Natural killer cell (primary cell): ENCODE data around the gene LLCFC1. TPM values are rescaled to one million over a fixed set of nuclear protein-coding genes. Genes with fewer than 3 reads are reported as not detected.

ENCODE experiments used
- ATAC-seq, 3 donors: fragments of 150-1000 bp in 2 of 3; fragments of 200-7000 bp in 1 of 3; cut with Tn5 transposase; 1 replicate in 1 of 3; 2 replicates in 2 of 3; pipeline ENCODE4 v1.10.0; 2021; ENCODE audit warnings: mild to moderate bottlenecking in 2 of 3, moderate library complexity in 2 of 3
- DNase-seq, 2 donors: peaks; one replicate each; pipeline versions ENCODE4 v3.0.0 to v3.0.0-alpha.2; 2013 to 2021; ENCODE audit warnings: mixed read lengths in 1 of 2
- H3K27ac ChIP-seq: one replicate; pipeline ENCODE4 v1.5.1; 2013; ENCODE audit warnings: mild to moderate bottlenecking, low read length
- H3K27me3 ChIP-seq: one replicate; pipeline ENCODE4 v1.6.1; 2013; ENCODE audit warnings: low read length; ENCODE audit not compliant: control insufficient read depth, insufficient read depth
- H3K36me3 ChIP-seq: one replicate; pipeline ENCODE4 v1.6.1; 2013; ENCODE audit warnings: low read length; ENCODE audit not compliant: control insufficient read depth, insufficient read depth
- H3K4me1 ChIP-seq: one replicate; pipeline ENCODE4 v1.6.1; 2013; ENCODE audit warnings: low read length; ENCODE audit not compliant: control insufficient read depth, insufficient read depth
- H3K4me3 ChIP-seq: one replicate; pipeline ENCODE4 v1.5.1; 2013; ENCODE audit warnings: low read length
- H3K9me3 ChIP-seq: one replicate; pipeline ENCODE4 v1.6.1; 2013; ENCODE audit warnings: low read length; ENCODE audit not compliant: control insufficient read depth, insufficient read depth
- H3K27ac Mint-ChIP-seq, 2 donors: one replicate each; pipeline ENCODE4 v1.8.0; 2022; ENCODE audit warnings: mild to moderate bottlenecking in 2 of 2, mixed read lengths in 2 of 2, moderate library complexity in 1 of 2
- H3K27me3 Mint-ChIP-seq, 2 donors: one replicate each; pipeline ENCODE4 v1.8.0; 2022; ENCODE audit warnings: low read depth in 2 of 2, mixed read lengths in 2 of 2
- H3K36me3 Mint-ChIP-seq: one replicate; pipeline ENCODE4 v1.8.0; 2022; ENCODE audit warnings: mixed read lengths
- H3K4me1 Mint-ChIP-seq, 2 donors: one replicate each; pipeline ENCODE4 v1.8.0; 2022; ENCODE audit warnings: mixed read lengths in 2 of 2
- H3K4me3 Mint-ChIP-seq: one replicate; pipeline ENCODE4 v1.8.0; 2022; ENCODE audit warnings: mild to moderate bottlenecking, moderate library complexity, mixed read lengths
- H3K9me3 Mint-ChIP-seq, 2 donors: one replicate each; pipeline ENCODE4 v1.8.0; 2022; ENCODE audit warnings: mixed read lengths in 2 of 2
- WGBS: methylation state at CpG from one replicate; pipeline ENCODE4 v1.1.7; 2013; ENCODE audit warnings: missing lambda C conversion rate; ENCODE audit not compliant: insufficient coverage; 5-methylcytosine and 5-hydroxymethylcytosine counted together
- intact Hi-C: fragments of 100-400 bp; cut with micrococcal nuclease; formaldehyde crosslinking; loops from one replicate; pipeline ENCODE4 v1.14.2; 2022
- total RNA-seq, 4 donors: library from RNA; stranded (reverse); fragments of 120-200 nt in 1 of 4; gene quantifications; one replicate each; pipeline versions ENCODE4 v1.2.3 to v1.2.4, GENCODE V29; 2013 to 2022
- TF ChIP-seq, protein P1 (sequence below): fragments of 200-600 bp; IDR thresholded peaks from one replicate; pipeline ENCODE4 v1.8.0; 2022; ENCODE audit warnings: antibody characterized with exemption

Gene LLCFC1
- total RNA-seq, 3 donors from 2014 or later (not counting 1 experiment from before 2014, with no cell fraction given) = not detected

DNA sequence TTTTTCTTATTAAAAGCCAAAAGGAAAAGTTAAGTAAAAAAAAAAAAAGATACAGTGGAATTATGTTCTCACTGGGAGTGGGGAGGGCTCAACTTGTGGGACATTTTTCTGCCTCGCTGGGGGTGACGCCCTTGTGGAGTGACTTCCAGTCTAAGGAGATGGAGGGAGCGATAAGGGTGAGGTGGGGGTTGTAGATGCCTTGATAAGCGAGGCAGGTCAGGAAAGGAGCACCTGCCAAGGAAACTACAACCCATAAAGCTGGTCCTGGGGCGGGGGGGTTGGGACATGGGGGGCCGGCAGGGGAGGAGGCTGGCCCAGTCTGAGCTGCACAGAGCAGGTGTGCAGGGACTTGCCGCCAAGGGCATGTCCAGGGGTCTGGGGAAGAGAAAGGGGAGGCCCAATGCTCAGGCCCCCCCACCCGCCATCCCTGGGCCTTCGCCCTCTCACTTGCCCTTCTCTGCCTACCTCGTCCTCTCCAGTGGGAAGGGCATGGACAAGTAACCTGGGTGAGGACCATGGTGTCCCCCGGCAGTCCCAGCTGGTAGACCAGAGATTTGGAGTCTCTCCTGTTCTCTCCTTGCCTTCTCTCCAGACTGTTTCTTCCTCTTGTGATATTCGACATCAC, 3.2 kb upstream of the LLCFC1 start:
- H3K36me3 Mint-ChIP-seq = no peaks in the 10 kb centered on the region
- intact Hi-C loops = no loop called here
- ATAC-seq (no peak), DNase-seq (no peak)
- no peak overlapping the region for H3K27ac Mint-ChIP-seq
- H3K4me1 Mint-ChIP-seq = no peaks in the 10 kb centered on the region
- H3K27me3 ChIP-seq = no peaks in the 10 kb centered on the region
- TF ChIP-seq, protein P1, sequence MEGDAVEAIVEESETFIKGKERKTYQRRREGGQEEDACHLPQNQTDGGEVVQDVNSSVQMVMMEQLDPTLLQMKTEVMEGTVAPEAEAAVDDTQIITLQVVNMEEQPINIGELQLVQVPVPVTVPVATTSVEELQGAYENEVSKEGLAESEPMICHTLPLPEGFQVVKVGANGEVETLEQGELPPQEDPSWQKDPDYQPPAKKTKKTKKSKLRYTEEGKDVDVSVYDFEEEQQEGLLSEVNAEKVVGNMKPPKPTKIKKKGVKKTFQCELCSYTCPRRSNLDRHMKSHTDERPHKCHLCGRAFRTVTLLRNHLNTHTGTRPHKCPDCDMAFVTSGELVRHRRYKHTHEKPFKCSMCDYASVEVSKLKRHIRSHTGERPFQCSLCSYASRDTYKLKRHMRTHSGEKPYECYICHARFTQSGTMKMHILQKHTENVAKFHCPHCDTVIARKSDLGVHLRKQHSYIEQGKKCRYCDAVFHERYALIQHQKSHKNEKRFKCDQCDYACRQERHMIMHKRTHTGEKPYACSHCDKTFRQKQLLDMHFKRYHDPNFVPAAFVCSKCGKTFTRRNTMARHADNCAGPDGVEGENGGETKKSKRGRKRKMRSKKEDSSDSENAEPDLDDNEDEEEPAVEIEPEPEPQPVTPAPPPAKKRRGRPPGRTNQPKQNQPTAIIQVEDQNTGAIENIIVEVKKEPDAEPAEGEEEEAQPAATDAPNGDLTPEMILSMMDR = no peak
- no peak overlapping the region for H3K4me3 Mint-ChIP-seq
- no peak overlapping the region for H3K4me3 ChIP-seq
- 88% methylated on average over 12 of the region's 12 CpGs for WGBS
- H3K27ac ChIP-seq = no peak overlapping the region
- H3K36me3 ChIP-seq = no peaks in the 10 kb centered on the region
- no peaks in the 10 kb centered on the region for H3K9me3 Mint-ChIP-seq
- no peaks in the 10 kb centered on the region for H3K4me1 ChIP-seq
- H3K27me3 Mint-ChIP-seq = peaks cover 13% of the 10 kb centered on the region in 2 donors
- no peaks in the 10 kb centered on the region for H3K9me3 ChIP-seq

DNA sequence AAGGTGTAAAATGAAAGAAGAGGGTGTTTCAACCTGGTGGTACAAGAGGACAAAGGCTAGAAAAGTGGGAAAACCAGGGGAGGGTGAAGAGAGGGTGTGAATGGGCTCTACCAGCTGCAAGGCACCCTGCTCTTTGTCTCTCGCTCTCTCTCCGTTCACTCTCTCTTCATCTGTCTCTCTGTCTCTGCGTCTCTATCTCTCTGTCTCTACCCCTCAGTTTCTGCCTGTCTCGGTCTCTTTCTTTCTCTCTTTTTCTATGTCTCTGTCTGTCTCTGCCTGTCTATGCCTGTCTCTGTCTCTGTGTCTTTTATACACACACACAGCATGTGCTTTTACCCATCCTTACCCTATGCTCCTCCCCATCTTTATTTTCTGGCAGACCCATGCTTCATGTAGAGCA, 673 bp upstream of the LLCFC1 start:
- Mint-ChIP-seq H3K27ac (no peak overlapping the region), H3K27me3 (peaks cover 8 to 10% of the 10 kb centered on the region in 2 donors)
- ATAC-seq = no peak

DNA sequence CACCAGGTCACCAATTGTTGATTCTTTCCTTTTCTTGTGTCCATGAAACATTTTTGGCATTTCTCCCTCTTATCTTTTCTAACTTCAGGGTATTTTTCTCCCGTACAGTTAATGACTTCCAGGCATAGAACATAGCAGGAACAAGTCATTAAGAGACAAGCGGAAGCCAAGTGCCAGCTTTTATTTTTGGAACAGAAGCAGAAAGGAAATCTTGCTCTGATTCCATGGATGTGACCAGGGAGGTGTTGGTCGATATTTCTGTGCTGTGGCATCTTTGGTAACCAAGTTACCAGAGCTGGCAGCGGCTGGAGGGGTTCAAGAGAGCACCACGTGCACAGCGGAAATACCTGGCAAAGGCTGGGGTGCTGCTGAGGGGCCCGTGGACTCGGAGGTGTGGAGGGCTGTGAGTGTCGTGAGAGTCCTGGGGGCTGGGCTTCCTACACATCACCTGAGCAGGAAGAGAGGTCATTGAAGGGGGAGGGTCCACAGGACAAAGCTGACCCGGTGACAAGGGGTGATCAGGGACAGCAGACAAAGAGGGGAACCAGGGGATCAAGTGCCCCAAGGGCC, 1.8 kb downstream of the LLCFC1 start:
- TF ChIP-seq, protein P1 = no peak
- Mint-ChIP-seq H3K4me3 (no peak overlapping the region), H3K36me3 (no peaks in the 10 kb centered on the region), H3K9me3 (no peaks in the 10 kb centered on the region), H3K27ac (no peak overlapping the region), H3K27me3 (peaks cover 10 to 16% of the 10 kb centered on the region in 2 donors), H3K4me1 (no peaks in the 10 kb centered on the region)
- ATAC-seq (no peak), DNase-seq (no peak)
- 75% methylated on average over 10 of the region's 10 CpGs for WGBS
- Histone ChIP-seq H3K27ac (no peak overlapping the region), H3K36me3 (no peaks in the 10 kb centered on the region), H3K4me3 (no peak overlapping the region), H3K27me3 (no peaks in the 10 kb centered on the region), H3K9me3 (no peaks in the 10 kb centered on the region), H3K4me1 (no peaks in the 10 kb centered on the region)
- intact Hi-C loops = no loop called here

More for the DNA sequence above, 673 bp upstream of the LLCFC1 start:
- Histone ChIP-seq H3K27me3 (no peaks in the 10 kb centered on the region), H3K27ac (no peak overlapping the region), H3K9me3 (no peaks in the 10 kb centered on the region), H3K4me1 (no peaks in the 10 kb centered on the region), H3K36me3 (no peaks in the 10 kb centered on the region), H3K4me3 (no peak overlapping the region)
- Mint-ChIP-seq H3K36me3 (no peaks in the 10 kb centered on the region), H3K4me1 (no peaks in the 10 kb centered on the region), H3K4me3 (no peak overlapping the region), H3K9me3 (no peaks in the 10 kb centered on the region)
- TF ChIP-seq, protein P1 = no peak
- WGBS = 95% methylated on average over 4 of the region's 4 CpGs
- DNase-seq = no peak
- intact Hi-C loops = no loop called here

DNA sequence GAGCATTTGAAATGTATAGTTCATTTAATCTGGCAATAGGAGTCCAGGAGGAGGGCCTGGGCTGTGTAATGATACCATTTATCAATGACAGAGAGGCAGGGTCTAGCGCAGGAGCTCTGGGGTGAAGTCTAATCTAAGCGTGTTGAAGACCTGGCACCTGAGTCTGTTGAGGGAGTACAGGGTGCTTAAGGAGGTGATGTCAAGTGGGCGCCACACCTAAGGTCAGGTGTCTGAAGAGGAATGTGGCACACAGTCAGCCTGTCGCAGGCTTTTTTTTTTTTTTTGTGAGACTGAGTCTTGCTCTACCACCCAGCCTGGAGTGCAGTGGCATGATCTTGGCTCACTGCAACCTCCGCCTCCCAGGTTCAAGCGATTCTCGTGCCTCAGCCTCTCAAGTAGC, 2.3 kb downstream of the LLCFC1 start:
- Histone ChIP-seq H3K4me1 (no peaks in the 10 kb centered on the region), H3K4me3 (no peak overlapping the region), H3K27me3 (no peaks in the 10 kb centered on the region), H3K9me3 (no peaks in the 10 kb centered on the region), H3K36me3 (no peaks in the 10 kb centered on the region), H3K27ac (no peak overlapping the region)
- no peak for ATAC-seq
- Mint-ChIP-seq H3K9me3 (no peaks in the 10 kb centered on the region), H3K27me3 (peaks cover 8 to 12% of the 10 kb centered on the region in 2 donors), H3K4me3 (no peak overlapping the region), H3K36me3 (no peaks in the 10 kb centered on the region), H3K27ac (no peak overlapping the region), H3K4me1 (no peaks in the 10 kb centered on the region)
- DNase-seq = no peak
- TF ChIP-seq, protein P1 = no peak
- WGBS = 92% methylated on average over 7 of the region's 7 CpGs
- intact Hi-C loops = no loop called here
